Esophagus squamous epithelium (tissue), 5 donors: ENCODE measurements around the gene VPS37D. TPM values are rescaled to one million over a fixed set of nuclear protein-coding genes. Genes with fewer than 3 reads are reported as not detected.
"Not testable (repeated sequence)": the region's sequence is repeated elsewhere in the genome, so short reads cannot be mapped to it uniquely, and the experiment has no call there.

Source experiments
- DNase-seq: peaks from one replicate; lab custom pipeline; 2025; lab: John Stamatoyannopoulos, UW
- H3K27ac ChIP-seq, 4 donors: fragments of 200-600 bp; sonication (generic); one replicate each; pipeline ENCODE4 v1.5.1; 2016 to 2019; ENCODE audit warnings: mild to moderate bottlenecking in 1 of 4
- H3K27me3 ChIP-seq, 4 donors: fragments of 200-600 bp; sonication (generic); 1 replicate in 3 of 4; 2 replicates in 1 of 4; pipeline versions ENCODE4 v1.5.1 to v1.6.0; 2017 to 2021; ENCODE audit warnings: antibody characterized with exemption in 1 of 4
- H3K36me3 ChIP-seq, 3 donors: fragments of 200-600 bp; sonication (generic); one replicate each; pipeline ENCODE4 v1.5.1; 2016 to 2019
- H3K4me1 ChIP-seq, 3 donors: fragments of 200-600 bp; sonication (generic); one replicate each; pipeline ENCODE4 v1.5.1; 2017 to 2019
- H3K4me3 ChIP-seq, 4 donors: fragments of 200-600 bp; sonication (generic); 1 replicate in 3 of 4; 2 replicates in 1 of 4; pipeline ENCODE4 v1.5.1; 2016 to 2019; ENCODE audit warnings: mild to moderate bottlenecking in 2 of 4, moderate library complexity in 1 of 4
- H3K9me3 ChIP-seq, 3 donors: fragments of 200-600 bp; sonication (generic); one replicate each; pipeline ENCODE4 v1.5.1; 2016 to 2019
- CTCF ChIP-seq, 6 experiments: fragments of 450-650 bp in 4 of 6; fragments of 200-600 bp in 2 of 6; sonication (generic) in 2 of 6; IDR thresholded peaks; one replicate each; pipeline ENCODE4 v1.5.1; 2016 to 2019; ENCODE audit warnings: antibody characterized with exemption in 6 of 6, mild to moderate bottlenecking in 4 of 6, moderate library complexity in 4 of 6
- POLR2A ChIP-seq, 4 donors: fragments of 450-650 bp; IDR thresholded peaks; one replicate each; pipeline ENCODE4 v1.6.1; 2017; ENCODE audit warnings: antibody characterized with exemption in 4 of 4, mild to moderate bottlenecking in 4 of 4, moderate library complexity in 3 of 4
- WGBS, 2 donors: methylation state at CpG; one replicate each; pipeline ENCODE4 v1.1.5; 2018; 5-methylcytosine and 5-hydroxymethylcytosine counted together
- intact Hi-C: fragments of 100-400 bp; cut with DNase I; formaldehyde crosslinking; loops from one replicate; pipeline ENCODE4 v1.15.0; 2022
- total RNA-seq, 4 donors: library from RNA; depleted of rRNA; stranded (reverse); fragments of >200 nt; gene quantifications; one replicate each; pipeline ENCODE4 v1.1.0, GENCODE V29; 2016
- donor health status: DM: yes; HTN: yes; CAD: no.

VPS37D gene
- total RNA-seq, 4 donors from 2014 or later, result 0.97 to 1.3 TPM; not detected in 2

DNA sequence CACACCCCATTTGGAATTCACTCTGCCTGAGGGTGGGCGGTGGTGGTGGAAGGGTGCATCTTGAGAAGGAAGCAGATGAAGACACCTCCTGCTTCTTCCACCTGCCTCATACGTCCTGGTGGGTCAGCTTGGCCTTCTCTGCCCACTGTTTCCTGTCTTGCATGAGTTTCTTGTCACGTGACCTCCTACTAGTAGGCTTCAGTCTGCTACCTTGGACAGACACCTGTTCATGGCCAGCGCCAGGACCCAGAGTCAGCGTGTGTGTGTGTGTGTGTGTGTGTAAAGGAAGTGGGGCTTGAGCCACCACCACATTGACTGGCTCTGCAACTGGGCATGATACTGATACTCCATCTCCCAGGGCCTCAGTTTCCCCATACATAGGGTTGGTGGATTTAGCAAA lies 17.1 kb upstream of the VPS37D start:
- no peaks in the 10 kb centered on the region for H3K9me3 ChIP-seq
- peaks cover 6 to 84% (median 12%) of the 10 kb centered on the region in 4 donors for H3K27me3 ChIP-seq
- H3K4me1 ChIP-seq, result peaks cover 4 to 19% (median 8%) of the 10 kb centered on the region in 3 donors
- H3K27ac ChIP-seq, result no peak overlapping the region
- intact Hi-C loops, result no loop called here
- no peak for DNase-seq
- no peak overlapping the region for H3K4me3 ChIP-seq
- no peaks in the 10 kb centered on the region for H3K36me3 ChIP-seq
- WGBS, 2 donors, result 59 to 64% methylated on average over 3 to 5 of the region's 5 CpGs
- TF ChIP-seq CTCF (IDR thresholded peaks at IDR 0.05) (no peak), POLR2A (IDR thresholded peaks at IDR 0.05) (no peak)

DNA sequence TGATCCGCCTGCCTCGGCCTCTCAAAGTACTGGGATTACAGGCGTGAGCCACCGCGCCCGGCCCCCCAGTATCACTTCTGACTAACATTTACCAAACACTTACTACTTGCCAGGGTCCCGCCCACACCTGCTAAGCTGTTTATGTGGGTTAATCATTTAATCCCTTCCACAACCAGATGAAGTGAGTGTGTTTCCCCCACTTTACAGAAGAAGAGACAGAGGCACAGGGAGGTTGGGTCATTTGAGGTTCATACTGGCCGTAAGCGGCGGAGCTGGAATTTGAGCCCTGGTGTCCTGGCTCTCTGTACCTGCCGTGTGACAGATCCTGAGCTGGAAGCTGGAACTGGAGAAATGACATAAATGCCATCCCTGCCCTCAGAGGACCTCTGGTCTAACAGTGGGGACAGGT lies 15.1 kb upstream of the VPS37D start:
- H3K27me3 ChIP-seq, result peaks cover 0 to 69% (median 7%) of the 10 kb centered on the region in 4 donors
- no peak for TF ChIP-seq CTCF (IDR thresholded peaks at IDR 0.05)
- TF ChIP-seq POLR2A (IDR thresholded peaks at IDR 0.05), result no peak
- no peak overlapping the region for H3K27ac ChIP-seq
- no peaks in the 10 kb centered on the region for H3K9me3 ChIP-seq
- no peak for DNase-seq
- intact Hi-C loops, result no loop called here
- peaks cover 4 to 8% (median 5%) of the 10 kb centered on the region in 3 donors for H3K4me1 ChIP-seq
- H3K36me3 ChIP-seq, result no peaks in the 10 kb centered on the region
- no peak overlapping the region for H3K4me3 ChIP-seq
- 40 to 47% methylated on average over 8 to 11 of the region's 11 CpGs for WGBS, 2 donors

DNA sequence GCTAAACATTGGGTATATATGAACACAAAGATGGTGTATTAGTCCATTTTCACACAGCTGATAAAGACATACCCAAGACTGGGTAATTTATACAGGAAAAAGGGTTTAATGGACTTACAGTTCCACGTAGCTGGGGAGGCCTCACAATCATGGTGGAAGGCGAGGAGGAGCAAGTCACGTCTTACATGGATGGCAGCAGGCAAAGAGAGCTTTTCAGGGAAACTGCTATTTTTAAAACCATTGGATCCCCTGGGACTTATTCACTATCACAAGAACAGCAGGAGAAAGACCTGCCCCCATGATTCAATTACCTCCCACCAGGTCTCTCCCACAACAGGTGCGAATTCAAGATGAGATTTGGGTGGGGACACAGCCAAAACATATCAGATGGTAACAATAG lies 12.3 kb upstream of the VPS37D start:
- H3K36me3 ChIP-seq, DNase-seq, intact Hi-C loops, H3K4me3 ChIP-seq, H3K4me1 ChIP-seq, H3K9me3 ChIP-seq, H3K27ac ChIP-seq: not testable (repeated sequence)
- H3K27me3 ChIP-seq, result peaks cover 0 to 61% (median 0%) of the 10 kb centered on the region in 4 donors
- WGBS, 2 donors, result 73 to 77% methylated on average over 3 to 4 of the region's 4 CpGs

DNA sequence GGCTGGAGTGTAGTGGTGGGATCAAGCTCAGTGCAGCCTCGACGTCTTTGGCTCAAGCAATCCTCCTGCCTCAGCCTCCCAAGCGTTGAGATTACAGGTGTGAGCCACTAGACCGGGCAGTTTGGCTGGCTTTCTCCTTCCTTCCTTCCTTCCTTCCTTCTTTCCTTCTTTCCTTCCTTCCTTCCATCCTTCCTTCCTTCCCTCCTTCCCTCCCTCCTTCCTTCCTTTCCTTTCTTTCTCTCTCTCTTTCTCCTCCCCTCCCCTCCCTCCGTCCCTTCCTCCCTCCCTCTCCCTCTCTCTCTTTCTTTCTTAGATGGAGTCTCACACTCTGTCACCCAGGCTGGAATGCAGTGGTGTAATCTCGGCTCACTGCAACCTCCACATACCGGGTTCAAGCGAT lies 7.6 kb upstream of the VPS37D start:
- DNase-seq, result no peak
- WGBS, 2 donors, result 48 to 65% methylated on average over 8 of the region's 8 CpGs
- H3K4me3 ChIP-seq, result no peak overlapping the region
- H3K9me3 ChIP-seq, result peaks cover 0 to 11% (median 3%) of the 10 kb centered on the region in 3 donors
- peaks cover 0 to 10% (median 0%) of the 10 kb centered on the region in 3 donors for H3K4me1 ChIP-seq
- no peaks in the 10 kb centered on the region for H3K36me3 ChIP-seq
- intact Hi-C loops, result no loop called here
- TF ChIP-seq CTCF (IDR thresholded peaks at IDR 0.05), result no peak
- TF ChIP-seq POLR2A (IDR thresholded peaks at IDR 0.05), result no peak
- H3K27me3 ChIP-seq, result peaks cover 0 to 63% (median 0%) of the 10 kb centered on the region in 4 donors
- no peak overlapping the region for H3K27ac ChIP-seq

GRCh38 chr7:73660594-73660993 lies 7.0 kb upstream of the VPS37D start:
- H3K4me3 ChIP-seq, DNase-seq, H3K27ac ChIP-seq, intact Hi-C loops, H3K4me1 ChIP-seq, H3K36me3 ChIP-seq: not testable (repeated sequence)
- Histone ChIP-seq H3K27me3 (peaks cover 0 to 68% (median 0%) of the 10 kb centered on the region in 4 donors), H3K9me3 (peaks cover 0 to 11% (median 3%) of the 10 kb centered on the region in 3 donors)
- 33 to 39% methylated on average over 3 of the region's 4 CpGs for WGBS, 2 donors

DNA sequence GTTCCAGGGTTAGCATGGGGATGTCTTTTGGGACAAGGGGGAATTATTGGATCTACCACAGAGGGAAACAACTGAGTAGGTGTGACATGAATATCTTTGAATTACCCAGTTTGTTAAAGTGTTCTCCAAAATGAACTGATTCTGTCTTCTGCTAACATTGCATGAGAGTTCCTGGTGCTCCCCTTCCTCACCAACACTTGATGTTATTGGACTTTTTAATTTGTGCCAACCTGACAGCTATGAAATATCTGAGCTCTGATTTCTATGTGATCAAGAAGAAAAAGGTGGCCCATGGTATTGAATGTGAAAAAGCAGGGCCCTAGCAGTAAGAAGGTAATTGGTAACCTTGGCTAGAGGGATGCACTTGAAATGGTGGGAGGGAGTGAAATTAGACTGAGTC lies 4.6 kb upstream of the VPS37D start:
- peaks cover 0 to 82% (median 0%) of the 10 kb centered on the region in 4 donors for H3K27me3 ChIP-seq
- no peaks in the 10 kb centered on the region for H3K36me3 ChIP-seq
- no peak for DNase-seq
- no peak for TF ChIP-seq CTCF (IDR thresholded peaks at IDR 0.05)
- TF ChIP-seq POLR2A (IDR thresholded peaks at IDR 0.05), result no peak
- intact Hi-C loops, result no loop called here
- H3K4me1 ChIP-seq, result peaks cover 0 to 17% (median 3%) of the 10 kb centered on the region in 3 donors
- H3K9me3 ChIP-seq, result peaks cover 0 to 11% (median 3%) of the 10 kb centered on the region in 3 donors
- no peak overlapping the region for H3K27ac ChIP-seq
- H3K4me3 ChIP-seq, result no peak overlapping the region
